ENCODE results near the gene METTL15. TPM values are rescaled to one million over a fixed set of nuclear protein-coding genes. Genes with fewer than 3 reads are reported as not detected.

METTL15 gene
- total RNA-seq, 1 donor from 2014 or later = 27.9 TPM

DNA sequence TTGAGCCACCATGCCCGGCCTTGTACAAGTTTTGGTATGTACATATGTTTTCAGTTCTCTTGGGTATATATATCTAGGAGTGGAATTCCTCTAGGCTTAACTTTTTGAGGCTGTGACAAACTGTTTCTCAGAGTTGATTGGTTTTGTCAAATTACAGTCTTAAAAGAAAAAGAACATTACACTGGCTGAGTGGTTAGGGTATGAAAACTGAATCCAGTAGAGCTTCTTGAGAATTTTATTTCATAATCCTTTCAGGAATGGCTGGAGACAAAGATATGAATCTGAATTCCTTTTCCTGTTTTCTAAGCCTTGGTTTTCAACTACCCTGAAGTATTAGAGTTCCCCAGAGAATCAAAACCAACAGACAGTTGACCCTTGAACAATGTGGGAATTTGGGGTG lies 6.5 kb downstream of the METTL15 start:
- Histone ChIP-seq H3K9me3 (ENCODE audit: low read depth) (no peaks in the 10 kb centered on the region), H3K79me2 (ENCODE audit: low read depth) (peaks cover 43% of the 10 kb centered on the region), H3K36me3 (no peaks in the 10 kb centered on the region), H2AFZ (replicated peaks) (no peak overlapping the region), H3K4me2 (no peak overlapping the region), H3K27me3 (no peaks in the 10 kb centered on the region), H4K20me1 (ENCODE audit: low read depth) (peaks cover 4% of the 10 kb centered on the region), H3K9ac (no peak overlapping the region), H3F3A (ENCODE audit: low read depth) (peaks cover 6% of the 10 kb centered on the region), H3K4me1 (peaks cover 8% of the 10 kb centered on the region), H3K27ac (no peak overlapping the region), H3K4me3 (no peak overlapping the region)
- Mint-ChIP-seq H3K9me3 (no peaks in the 10 kb centered on the region), H3K4me1 (peaks cover 20% of the 10 kb centered on the region), H3K36me3 (peaks cover 8% of the 10 kb centered on the region), H3K27me3 (ENCODE audit: insufficient read depth, low read depth) (peaks cover 6% of the 10 kb centered on the region), H3K4me3 (no peak overlapping the region), H3K27ac (no peak overlapping the region)
- TF ChIP-seq, protein P1, sequence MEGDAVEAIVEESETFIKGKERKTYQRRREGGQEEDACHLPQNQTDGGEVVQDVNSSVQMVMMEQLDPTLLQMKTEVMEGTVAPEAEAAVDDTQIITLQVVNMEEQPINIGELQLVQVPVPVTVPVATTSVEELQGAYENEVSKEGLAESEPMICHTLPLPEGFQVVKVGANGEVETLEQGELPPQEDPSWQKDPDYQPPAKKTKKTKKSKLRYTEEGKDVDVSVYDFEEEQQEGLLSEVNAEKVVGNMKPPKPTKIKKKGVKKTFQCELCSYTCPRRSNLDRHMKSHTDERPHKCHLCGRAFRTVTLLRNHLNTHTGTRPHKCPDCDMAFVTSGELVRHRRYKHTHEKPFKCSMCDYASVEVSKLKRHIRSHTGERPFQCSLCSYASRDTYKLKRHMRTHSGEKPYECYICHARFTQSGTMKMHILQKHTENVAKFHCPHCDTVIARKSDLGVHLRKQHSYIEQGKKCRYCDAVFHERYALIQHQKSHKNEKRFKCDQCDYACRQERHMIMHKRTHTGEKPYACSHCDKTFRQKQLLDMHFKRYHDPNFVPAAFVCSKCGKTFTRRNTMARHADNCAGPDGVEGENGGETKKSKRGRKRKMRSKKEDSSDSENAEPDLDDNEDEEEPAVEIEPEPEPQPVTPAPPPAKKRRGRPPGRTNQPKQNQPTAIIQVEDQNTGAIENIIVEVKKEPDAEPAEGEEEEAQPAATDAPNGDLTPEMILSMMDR (IDR thresholded peaks at IDR 0.05) = no peak
- TF ChIP-seq EZH2 (IDR thresholded peaks at IDR 0.05) (no peak), EZH2phosphoT487 (IDR thresholded peaks at IDR 0.05) (no peak)
- no peak for DNase-seq (ENCODE audit: low spot score)

DNA sequence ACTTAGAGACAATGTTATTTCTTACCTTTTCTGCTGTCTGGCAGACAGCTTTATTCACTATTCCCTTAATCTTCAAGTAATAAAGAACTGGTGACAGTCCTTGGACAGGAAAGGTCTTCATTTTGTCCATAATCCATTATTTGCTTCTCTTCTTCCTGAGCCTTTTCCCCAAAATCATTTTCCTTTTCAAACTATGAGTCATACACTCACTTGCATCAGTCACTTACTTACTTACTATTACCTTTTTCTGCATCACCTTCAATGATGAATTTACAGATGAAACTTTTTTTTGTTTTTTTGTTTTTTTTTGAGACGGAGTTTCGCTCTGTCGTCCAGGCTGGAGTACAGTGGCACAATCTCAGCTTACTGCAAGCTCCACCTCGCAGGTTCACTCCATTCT lies 9.5 kb downstream of the METTL15 start:
- TF ChIP-seq EZH2phosphoT487 (IDR thresholded peaks at IDR 0.05) = no peak
- H3K4me2 ChIP-seq = no peak overlapping the region
- H2AFZ ChIP-seq (replicated peaks) = no peak overlapping the region
- H3K9ac ChIP-seq = no peak overlapping the region
- peaks cover 7% of the 10 kb centered on the region for H4K20me1 ChIP-seq (ENCODE audit: low read depth)
- no peak overlapping the region for H3K27ac Mint-ChIP-seq
- H3K27me3 Mint-ChIP-seq (ENCODE audit: insufficient read depth, low read depth) = no peaks in the 10 kb centered on the region
- no peak for DNase-seq (ENCODE audit: low spot score)
- H3K9me3 ChIP-seq (ENCODE audit: low read depth) = no peaks in the 10 kb centered on the region
- H3K79me2 ChIP-seq (ENCODE audit: low read depth) = peaks cover 22% of the 10 kb centered on the region
- H3K4me3 ChIP-seq = no peak overlapping the region
- no peaks in the 10 kb centered on the region for H3K27me3 ChIP-seq
- H3K36me3 Mint-ChIP-seq = peaks cover 1% of the 10 kb centered on the region
- no peaks in the 10 kb centered on the region for H3K36me3 ChIP-seq
- no peak overlapping the region for H3K27ac ChIP-seq
- H3K9me3 Mint-ChIP-seq = no peaks in the 10 kb centered on the region
- H3K4me1 Mint-ChIP-seq = no peaks in the 10 kb centered on the region
- H3F3A ChIP-seq (ENCODE audit: low read depth) = no peaks in the 10 kb centered on the region
- H3K4me3 Mint-ChIP-seq = no peak overlapping the region
- H3K4me1 ChIP-seq = no peaks in the 10 kb centered on the region

DNA sequence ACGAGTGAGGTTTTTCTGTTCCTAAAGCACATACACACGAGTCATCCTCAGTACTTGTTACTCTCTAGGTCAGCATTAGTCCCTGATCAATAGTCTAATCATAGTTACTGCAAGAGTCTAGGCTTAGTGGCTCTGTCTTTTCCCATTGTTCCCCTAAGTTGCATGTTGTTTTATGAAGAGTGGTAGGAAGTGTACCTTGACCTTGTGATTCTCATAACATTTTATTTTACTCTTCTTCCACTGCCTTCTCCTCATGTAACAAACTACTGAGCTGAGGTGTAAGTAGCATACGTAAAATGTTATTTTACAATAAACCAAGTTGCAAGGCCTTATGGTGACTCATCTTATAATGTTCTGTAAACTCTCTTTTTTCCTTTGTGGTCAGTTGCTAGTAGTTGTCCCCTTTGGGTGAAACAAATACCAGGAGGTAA lies 15.0 kb downstream of the METTL15 start:
- Histone ChIP-seq H3F3A (ENCODE audit: low read depth) (no peaks in the 10 kb centered on the region), H3K9me3 (ENCODE audit: low read depth) (no peaks in the 10 kb centered on the region), H3K4me1 (no peaks in the 10 kb centered on the region), H3K79me2 (ENCODE audit: low read depth) (peaks cover 10% of the 10 kb centered on the region), H3K36me3 (no peaks in the 10 kb centered on the region), H3K27ac (no peak overlapping the region), H2AFZ (replicated peaks) (no peak overlapping the region), H3K9ac (no peak overlapping the region), H4K20me1 (ENCODE audit: low read depth) (peaks cover 7% of the 10 kb centered on the region), H3K4me3 (no peak overlapping the region), H3K4me2 (no peak overlapping the region), H3K27me3 (no peaks in the 10 kb centered on the region)
- Mint-ChIP-seq H3K9me3 (no peaks in the 10 kb centered on the region), H3K27ac (no peak overlapping the region), H3K4me3 (no peak overlapping the region), H3K4me1 (no peaks in the 10 kb centered on the region), H3K36me3 (no peaks in the 10 kb centered on the region), H3K27me3 (ENCODE audit: insufficient read depth, low read depth) (no peaks in the 10 kb centered on the region)
- TF ChIP-seq EZH2 (IDR thresholded peaks at IDR 0.05) = no peak
- TF ChIP-seq EZH2phosphoT487 (IDR thresholded peaks at IDR 0.05) = no peak
- TF ChIP-seq, protein P1 (IDR thresholded peaks at IDR 0.05) = no peak
- no peak for DNase-seq (ENCODE audit: low spot score)

DNA sequence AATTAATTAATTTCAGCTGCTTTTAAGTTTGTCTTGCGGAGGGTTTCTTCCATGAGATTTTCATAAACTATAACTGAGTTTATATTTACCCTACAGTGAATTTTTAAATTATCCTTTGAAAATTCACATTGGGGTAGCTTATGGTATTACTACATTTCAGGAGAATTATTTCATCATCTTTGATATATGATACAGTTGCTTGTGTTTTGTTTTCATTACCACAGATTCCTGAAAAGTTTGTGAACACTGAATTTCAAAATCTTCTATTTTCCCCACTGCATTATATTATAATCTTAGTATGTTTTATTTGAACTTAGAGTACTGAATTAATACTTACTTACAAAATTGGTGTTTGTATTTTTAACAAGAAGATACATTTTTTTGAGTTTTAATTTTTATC lies 24.4 kb downstream of the METTL15 start:
- Histone ChIP-seq H3K27ac (no peak overlapping the region), H2AFZ (replicated peaks) (no peak overlapping the region), H3K79me2 (ENCODE audit: low read depth) (no peaks in the 10 kb centered on the region), H3K4me3 (no peak overlapping the region), H3F3A (ENCODE audit: low read depth) (no peaks in the 10 kb centered on the region), H3K27me3 (no peaks in the 10 kb centered on the region), H3K9me3 (ENCODE audit: low read depth) (peaks cover 9% of the 10 kb centered on the region), H3K4me1 (no peaks in the 10 kb centered on the region), H3K9ac (no peak overlapping the region), H4K20me1 (ENCODE audit: low read depth) (no peaks in the 10 kb centered on the region), H3K36me3 (peaks cover 7% of the 10 kb centered on the region), H3K4me2 (no peak overlapping the region)
- H3K27me3 Mint-ChIP-seq (ENCODE audit: insufficient read depth, low read depth) = no peaks in the 10 kb centered on the region
- H3K4me3 Mint-ChIP-seq = no peak overlapping the region
- no peak overlapping the region for H3K27ac Mint-ChIP-seq
- H3K36me3 Mint-ChIP-seq = peaks cover 38% of the 10 kb centered on the region
- peaks cover 20% of the 10 kb centered on the region for H3K9me3 Mint-ChIP-seq
- no peaks in the 10 kb centered on the region for H3K4me1 Mint-ChIP-seq
- DNase-seq (ENCODE audit: low spot score) = no peak
- TF ChIP-seq EZH2phosphoT487 (IDR thresholded peaks at IDR 0.05) (no peak), EZH2 (IDR thresholded peaks at IDR 0.05) (no peak)
- TF ChIP-seq, protein P1 (IDR thresholded peaks at IDR 0.05) = no peak

Measured in neural progenitor cell (in vitro differentiated cells).